ENCODE measurements around the gene TFAP2A. TPM values are rescaled to one million over a fixed set of nuclear protein-coding genes. Genes with fewer than 3 reads are reported as not detected.

TFAP2A gene
- polyA plus RNA-seq, 2 of the 4 experiments (the other 2 are of a cell fraction), result 13.1 to 26.9 TPM

DNA sequence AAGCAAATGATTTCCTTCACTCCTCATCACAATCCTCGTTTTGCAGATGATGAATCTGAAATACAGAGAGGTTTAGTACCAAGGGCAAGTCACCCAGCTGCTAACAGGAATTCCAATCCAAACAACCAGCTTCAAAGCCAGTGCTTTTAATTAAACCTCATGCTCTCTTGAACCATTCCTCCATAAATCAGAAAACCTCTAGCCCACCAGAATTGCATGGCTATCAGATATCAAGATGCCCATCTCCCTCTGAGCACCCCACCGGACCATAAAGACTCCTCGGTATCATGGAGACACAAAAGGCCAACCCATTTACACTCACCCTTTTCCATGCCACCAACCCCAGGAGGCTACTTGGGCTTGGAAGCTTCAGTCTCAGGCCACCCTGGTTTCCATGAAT, 46.0 kb downstream of the TFAP2A start:
- Histone ChIP-seq H3K4me1 (peaks cover 12% of the 10 kb centered on the region), H3K9me3 (no peaks in the 10 kb centered on the region), H3K27ac (no peak overlapping the region), H3K4me3 (no peak overlapping the region), H3K4me2 (no peak overlapping the region)
- ATAC-seq (no peak), DNase-seq (ENCODE audit: low read depth in 1 of 2, low spot score in 1 of 2) (no peak), FAIRE-seq (no peak)
- 80% methylated on average over 3 of the region's 3 CpGs for WGBS (ENCODE audit: missing lambda C conversion rate)
- no peak for TF ChIP-seq PHF8 (IDR thresholded peaks at IDR 0.05; ENCODE audit: borderline replicate concordance, low read depth)
- TF ChIP-seq RAD21 (conservative IDR thresholded peaks at IDR 0.05 in 1 of 2, IDR thresholded peaks at IDR 0.05 in 1 of 2), result no peak
- TF ChIP-seq FOSL2 (IDR thresholded peaks at IDR 0.05), result no peak
- TF ChIP-seq FOSL2 (CRISPR knock-in tag; IDR thresholded peaks at IDR 0.05), result no peak
- no peak for TF ChIP-seq FOXS1 (CRISPR knock-in tag; IDR thresholded peaks at IDR 0.05)
- no peak for TF ChIP-seq KDM1A (IDR thresholded peaks at IDR 0.05; ENCODE audit: low read depth)
- no peak for TF ChIP-seq EHMT2 (IDR thresholded peaks at IDR 0.05; ENCODE audit: low read depth)
- TF ChIP-seq EP300 (IDR thresholded peaks at IDR 0.05), result no peak
- no peak for TF ChIP-seq MAFK (IDR thresholded peaks at IDR 0.05; ENCODE audit: partially characterized antibody)
- no peak for TF ChIP-seq ZFP36 (IDR thresholded peaks at IDR 0.05; ENCODE audit: borderline replicate concordance, partially characterized antibody)
- TF ChIP-seq EHF (CRISPR knock-in tag; IDR thresholded peaks at IDR 0.05), result no peak
- TF ChIP-seq, protein P1, sequence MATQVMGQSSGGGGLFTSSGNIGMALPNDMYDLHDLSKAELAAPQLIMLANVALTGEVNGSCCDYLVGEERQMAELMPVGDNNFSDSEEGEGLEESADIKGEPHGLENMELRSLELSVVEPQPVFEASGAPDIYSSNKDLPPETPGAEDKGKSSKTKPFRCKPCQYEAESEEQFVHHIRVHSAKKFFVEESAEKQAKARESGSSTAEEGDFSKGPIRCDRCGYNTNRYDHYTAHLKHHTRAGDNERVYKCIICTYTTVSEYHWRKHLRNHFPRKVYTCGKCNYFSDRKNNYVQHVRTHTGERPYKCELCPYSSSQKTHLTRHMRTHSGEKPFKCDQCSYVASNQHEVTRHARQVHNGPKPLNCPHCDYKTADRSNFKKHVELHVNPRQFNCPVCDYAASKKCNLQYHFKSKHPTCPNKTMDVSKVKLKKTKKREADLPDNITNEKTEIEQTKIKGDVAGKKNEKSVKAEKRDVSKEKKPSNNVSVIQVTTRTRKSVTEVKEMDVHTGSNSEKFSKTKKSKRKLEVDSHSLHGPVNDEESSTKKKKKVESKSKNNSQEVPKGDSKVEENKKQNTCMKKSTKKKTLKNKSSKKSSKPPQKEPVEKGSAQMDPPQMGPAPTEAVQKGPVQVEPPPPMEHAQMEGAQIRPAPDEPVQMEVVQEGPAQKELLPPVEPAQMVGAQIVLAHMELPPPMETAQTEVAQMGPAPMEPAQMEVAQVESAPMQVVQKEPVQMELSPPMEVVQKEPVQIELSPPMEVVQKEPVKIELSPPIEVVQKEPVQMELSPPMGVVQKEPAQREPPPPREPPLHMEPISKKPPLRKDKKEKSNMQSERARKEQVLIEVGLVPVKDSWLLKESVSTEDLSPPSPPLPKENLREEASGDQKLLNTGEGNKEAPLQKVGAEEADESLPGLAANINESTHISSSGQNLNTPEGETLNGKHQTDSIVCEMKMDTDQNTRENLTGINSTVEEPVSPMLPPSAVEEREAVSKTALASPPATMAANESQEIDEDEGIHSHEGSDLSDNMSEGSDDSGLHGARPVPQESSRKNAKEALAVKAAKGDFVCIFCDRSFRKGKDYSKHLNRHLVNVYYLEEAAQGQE (IDR thresholded peaks at IDR 0.05), result no peak
- no peak for TF ChIP-seq ZSCAN20 (CRISPR knock-in tag; IDR thresholded peaks at IDR 0.05)
- no peak for TF ChIP-seq TP53 (CRISPR knock-in tag; IDR thresholded peaks at IDR 0.05)
- TF ChIP-seq, protein P2, sequence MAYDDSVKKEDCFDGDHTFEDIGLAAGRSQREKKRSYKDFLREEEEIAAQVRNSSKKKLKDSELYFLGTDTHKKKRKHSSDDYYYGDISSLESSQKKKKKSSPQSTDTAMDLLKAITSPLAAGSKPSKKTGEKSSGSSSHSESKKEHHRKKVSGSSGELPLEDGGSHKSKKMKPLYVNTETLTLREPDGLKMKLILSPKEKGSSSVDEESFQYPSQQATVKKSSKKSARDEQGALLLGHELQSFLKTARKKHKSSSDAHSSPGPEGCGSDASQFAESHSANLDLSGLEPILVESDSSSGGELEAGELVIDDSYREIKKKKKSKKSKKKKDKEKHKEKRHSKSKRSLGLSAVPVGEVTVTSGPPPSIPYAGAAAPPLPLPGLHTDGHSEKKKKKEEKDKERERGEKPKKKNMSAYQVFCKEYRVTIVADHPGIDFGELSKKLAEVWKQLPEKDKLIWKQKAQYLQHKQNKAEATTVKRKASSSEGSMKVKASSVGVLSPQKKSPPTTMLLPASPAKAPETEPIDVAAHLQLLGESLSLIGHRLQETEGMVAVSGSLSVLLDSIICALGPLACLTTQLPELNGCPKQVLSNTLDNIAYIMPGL (CRISPR knock-in tag; IDR thresholded peaks at IDR 0.05; ENCODE audit: borderline replicate concordance), result no peak
- TF ChIP-seq HOXB5 (CRISPR knock-in tag; IDR thresholded peaks at IDR 0.05), result no peak
- no peak for TF ChIP-seq SMC3 (IDR thresholded peaks at IDR 0.05)
- TF ChIP-seq, protein P3, sequence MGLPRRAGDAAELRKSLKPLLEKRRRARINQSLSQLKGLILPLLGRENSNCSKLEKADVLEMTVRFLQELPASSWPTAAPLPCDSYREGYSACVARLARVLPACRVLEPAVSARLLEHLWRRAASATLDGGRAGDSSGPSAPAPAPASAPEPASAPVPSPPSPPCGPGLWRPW (IDR thresholded peaks at IDR 0.05), result no peak
- CTCF ChIA-PET, result no interaction called here
- POLR2A ChIA-PET, result no interaction called here

DNA sequence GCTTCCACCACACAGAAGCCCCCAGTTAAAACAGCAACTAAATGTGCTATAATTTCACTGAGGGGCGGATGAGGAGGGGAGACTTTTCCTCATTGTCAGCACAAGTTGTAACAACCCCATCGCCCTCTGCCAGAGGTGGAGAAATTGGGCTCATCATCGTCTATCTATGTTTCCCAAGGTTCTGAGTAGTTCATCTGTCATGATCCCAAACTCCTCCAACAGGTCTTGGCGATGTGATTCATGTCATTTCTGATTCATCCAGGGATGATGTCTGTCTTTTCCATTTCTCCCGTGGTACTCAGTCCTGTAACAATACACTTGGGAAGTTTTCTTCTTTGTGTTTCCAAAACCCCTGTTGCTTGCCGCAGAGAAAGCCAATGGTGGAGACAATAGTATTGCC, 51.0 kb downstream of the TFAP2A start:
- Histone ChIP-seq H3K4me1 (no peaks in the 10 kb centered on the region), H3K27ac (no peak overlapping the region), H3K4me2 (no peak overlapping the region), H3K9me3 (no peaks in the 10 kb centered on the region), H3K4me3 (no peak overlapping the region)
- POLR2A ChIA-PET, result no interaction called here
- WGBS (ENCODE audit: missing lambda C conversion rate), result 60% methylated on average over 6 of the region's 6 CpGs
- no peak for TF ChIP-seq SMC3 (IDR thresholded peaks at IDR 0.05)
- TF ChIP-seq JUN (IDR thresholded peaks at IDR 0.05), result no peak
- TF ChIP-seq, protein P4, sequence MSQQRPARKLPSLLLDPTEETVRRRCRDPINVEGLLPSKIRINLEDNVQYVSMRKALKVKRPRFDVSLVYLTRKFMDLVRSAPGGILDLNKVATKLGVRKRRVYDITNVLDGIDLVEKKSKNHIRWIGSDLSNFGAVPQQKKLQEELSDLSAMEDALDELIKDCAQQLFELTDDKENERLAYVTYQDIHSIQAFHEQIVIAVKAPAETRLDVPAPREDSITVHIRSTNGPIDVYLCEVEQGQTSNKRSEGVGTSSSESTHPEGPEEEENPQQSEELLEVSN (IDR thresholded peaks at IDR 0.05; ENCODE audit: borderline replicate concordance, low read depth), result no peak
- TF ChIP-seq TFCP2L1 (CRISPR knock-in tag; IDR thresholded peaks at IDR 0.05), result no peak
- TF ChIP-seq FOSB (CRISPR knock-in tag; IDR thresholded peaks at IDR 0.05), result no peak
- no peak for TF ChIP-seq HOXB13 (CRISPR knock-in tag; IDR thresholded peaks at IDR 0.05; ENCODE audit: low read depth)
- TF ChIP-seq RAD21 (conservative IDR thresholded peaks at IDR 0.05 in 1 of 2, IDR thresholded peaks at IDR 0.05 in 1 of 2), result no peak
- no peak for TF ChIP-seq RFX5 (IDR thresholded peaks at IDR 0.05)
- TF ChIP-seq RCOR1 (IDR thresholded peaks at IDR 0.05; ENCODE audit: low read depth, low read length), result no peak
- no peak for TF ChIP-seq EHF (CRISPR knock-in tag; IDR thresholded peaks at IDR 0.05)
- TF ChIP-seq, protein P5, sequence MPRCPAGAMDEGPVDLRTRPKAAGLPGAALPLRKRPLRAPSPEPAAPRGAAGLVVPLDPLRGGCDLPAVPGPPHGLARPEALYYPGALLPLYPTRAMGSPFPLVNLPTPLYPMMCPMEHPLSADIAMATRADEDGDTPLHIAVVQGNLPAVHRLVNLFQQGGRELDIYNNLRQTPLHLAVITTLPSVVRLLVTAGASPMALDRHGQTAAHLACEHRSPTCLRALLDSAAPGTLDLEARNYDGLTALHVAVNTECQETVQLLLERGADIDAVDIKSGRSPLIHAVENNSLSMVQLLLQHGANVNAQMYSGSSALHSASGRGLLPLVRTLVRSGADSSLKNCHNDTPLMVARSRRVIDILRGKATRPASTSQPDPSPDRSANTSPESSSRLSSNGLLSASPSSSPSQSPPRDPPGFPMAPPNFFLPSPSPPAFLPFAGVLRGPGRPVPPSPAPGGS (IDR thresholded peaks at IDR 0.05), result no peak
- CTCF ChIA-PET, result no interaction called here
- no peak for ATAC-seq
- no peak for DNase-seq (ENCODE audit: low read depth in 1 of 2, low spot score in 1 of 2)
- no peak for FAIRE-seq
